GM18870 (cell line): ENCODE measurements around the gene TLE2.
"Not testable (repeated sequence)": the region's sequence is repeated elsewhere in the genome, so short reads cannot be mapped to it uniquely, and the experiment has no call there.

Experiments used
- ATAC-seq: cut with Tn5 transposase; IDR thresholded peaks from one replicate; pipeline ENCODE4 v1.9.1; 2021; ENCODE audit warnings: moderate library complexity; ENCODE audit not compliant: unreplicated experiment

The TLE2 gene

DNA sequence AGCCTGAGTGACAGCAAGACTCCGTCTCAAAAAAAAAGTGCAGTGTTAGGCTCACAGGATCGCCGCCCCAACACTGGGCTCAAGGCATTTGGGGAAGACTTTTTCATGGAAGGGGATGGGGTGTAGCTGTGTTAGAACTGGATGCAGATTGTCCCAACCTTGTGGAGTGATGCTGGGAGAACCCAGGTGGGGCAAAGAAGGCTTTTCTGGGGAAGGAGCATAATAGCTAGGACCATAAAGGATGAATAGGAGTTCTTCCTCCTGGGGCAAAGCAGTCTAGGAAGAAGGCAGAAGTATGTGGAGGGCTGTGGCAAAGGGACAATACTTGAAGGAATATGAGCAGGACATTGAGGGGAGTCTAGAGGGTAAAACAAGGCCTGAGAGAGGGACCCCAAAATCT is 40.5 kb downstream of the TLE2 start:
- ATAC-seq = no peak

DNA sequence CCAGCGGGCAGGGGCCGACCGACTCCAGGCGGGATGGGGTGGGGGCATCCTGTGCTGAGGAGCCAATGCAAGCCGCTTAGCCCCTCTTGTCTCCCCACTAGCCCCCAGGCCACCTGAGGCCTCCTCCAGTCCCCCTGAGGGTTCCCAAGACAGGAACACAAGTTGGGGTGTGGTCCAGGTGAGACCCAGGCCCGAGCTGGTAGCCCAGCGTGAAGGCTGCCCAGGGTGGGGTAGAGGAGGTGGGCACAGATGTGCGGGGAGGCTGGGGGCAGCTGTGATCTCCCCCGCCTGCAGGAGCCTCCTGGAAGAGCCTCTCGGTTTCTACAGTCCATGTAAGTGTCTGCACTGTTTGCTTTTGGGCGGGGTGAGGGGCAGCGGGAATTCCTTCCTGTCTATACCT is 41.3 kb downstream of the TLE2 start:
- no peak for ATAC-seq

DNA sequence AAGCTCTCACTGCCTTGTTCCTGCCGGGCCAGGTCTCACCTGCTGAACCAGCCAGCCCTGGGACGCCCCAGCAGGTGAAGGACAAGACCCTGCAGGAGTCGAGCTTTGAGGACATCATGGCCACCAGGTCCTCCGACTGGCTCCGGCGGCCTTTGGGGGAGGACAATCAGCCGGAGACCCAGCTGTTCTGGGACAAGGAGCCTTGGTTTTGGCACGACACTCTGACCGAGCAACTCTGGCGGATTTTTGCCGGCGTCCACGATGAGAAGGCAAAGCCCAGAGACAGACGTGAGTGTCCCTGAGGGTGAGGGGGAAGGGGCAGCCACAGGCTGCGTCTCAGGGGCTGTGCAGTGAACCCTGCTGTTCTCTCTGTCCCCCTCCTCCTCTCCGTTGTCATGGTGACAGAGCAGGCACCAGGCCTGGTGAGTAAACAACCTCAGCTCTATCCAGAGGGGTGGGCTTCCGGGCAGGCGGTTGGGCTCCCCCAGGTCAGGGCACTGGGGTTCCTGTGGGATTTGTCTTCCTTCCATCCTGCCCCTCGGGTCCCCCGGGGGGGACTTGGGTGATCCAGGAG is 42.0 kb downstream of the TLE2 start:
- no peak for ATAC-seq

DNA sequence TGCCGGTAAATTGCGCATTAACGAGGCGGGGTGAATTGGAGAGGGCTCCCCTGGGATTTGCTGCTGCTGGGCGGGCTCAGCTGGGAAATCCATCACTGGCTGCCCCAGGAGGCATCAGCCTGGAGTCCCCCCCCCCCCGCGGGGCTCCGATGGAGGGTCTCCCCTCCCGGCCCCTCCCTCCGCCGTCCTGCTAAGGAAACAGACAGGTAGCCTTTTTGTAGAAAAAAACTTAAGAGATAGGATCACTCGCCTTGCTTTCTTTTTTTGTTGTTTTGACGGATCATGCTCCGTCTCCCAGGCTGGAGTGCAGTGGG is 44.9 kb downstream of the TLE2 start:
- no peak for ATAC-seq

DNA sequence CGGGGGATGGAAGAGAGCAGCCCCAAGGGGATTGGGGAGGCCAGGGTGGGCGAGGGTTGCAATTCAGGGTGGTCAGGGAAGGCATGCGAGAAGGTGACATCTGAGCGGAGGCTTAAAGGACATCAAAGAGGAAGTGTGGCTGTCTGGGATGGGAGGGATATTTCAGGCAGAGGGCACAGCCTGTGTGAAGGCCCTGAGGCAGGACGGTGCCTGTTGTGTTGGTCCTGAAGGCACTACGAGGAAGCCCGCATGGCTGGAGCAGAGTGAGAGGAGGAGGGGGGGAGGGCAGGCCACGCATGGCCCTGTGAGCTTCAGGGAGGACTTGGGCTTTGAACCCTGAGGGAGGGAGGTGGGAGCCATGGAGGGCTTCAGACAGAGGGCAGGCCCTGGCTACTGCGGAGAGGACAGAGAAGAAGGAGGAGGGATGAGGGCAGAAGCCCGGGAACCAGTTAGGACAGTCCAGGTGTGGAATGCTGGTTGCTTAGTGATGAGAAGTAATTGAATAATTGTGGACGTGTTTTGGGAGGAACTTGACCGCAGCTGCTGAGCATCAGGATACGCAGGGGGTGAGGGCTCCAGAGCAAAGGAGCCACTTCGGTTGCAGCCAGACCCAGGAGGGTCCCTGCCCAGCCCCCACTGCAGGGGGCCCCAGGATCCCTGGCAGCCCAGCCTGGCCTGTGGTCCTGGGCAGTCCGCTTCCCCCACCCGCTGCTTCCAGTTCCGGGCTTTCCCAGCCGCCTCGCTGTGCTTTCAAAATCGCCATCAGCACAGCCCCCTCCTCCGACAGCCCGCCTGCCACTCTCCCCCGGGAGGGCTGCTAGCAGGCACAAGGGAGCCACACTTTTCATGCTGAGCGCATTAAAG is 45.5 kb downstream of the TLE2 start:
- ATAC-seq = no peak

DNA sequence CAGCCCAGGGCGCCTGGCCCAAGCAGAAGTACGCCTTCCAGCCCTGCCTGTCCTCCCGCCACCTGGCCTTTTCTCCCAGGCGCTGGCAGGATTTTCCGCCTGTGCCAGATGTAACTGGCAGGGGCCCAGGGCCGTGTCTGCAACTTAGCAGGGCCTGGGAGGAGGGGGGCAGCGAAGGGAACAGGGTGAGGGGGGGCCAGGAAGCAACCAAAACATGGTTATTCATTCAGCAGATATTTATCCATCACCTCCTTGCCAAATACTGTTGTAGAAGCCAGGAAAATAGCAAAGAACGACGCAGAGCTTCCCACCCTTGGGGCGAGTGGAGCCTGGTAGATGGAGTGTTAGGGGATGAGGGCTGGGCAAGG is 46.1 kb downstream of the TLE2 start:
- no peak for ATAC-seq

DNA sequence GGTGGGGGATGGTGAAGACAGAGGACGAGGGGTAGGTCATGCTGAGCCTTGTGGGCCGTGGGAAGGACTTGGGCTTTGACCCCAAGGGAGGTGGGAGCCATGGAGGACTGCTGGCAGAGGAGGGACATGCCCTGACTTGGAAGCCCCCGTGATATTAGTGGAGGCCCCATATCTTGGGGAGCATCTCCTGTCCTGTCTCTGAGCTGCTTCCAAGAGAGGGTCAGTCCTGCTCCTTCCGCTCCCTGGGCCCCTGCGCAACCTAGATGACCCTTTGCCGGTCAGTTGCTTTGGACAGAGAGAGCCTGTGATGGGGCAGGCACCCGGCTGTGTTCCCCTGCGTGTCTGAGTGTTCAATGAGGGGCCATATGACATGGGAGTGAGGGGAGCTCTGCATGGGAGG is 46.5 kb downstream of the TLE2 start:
- ATAC-seq = no peak

DNA sequence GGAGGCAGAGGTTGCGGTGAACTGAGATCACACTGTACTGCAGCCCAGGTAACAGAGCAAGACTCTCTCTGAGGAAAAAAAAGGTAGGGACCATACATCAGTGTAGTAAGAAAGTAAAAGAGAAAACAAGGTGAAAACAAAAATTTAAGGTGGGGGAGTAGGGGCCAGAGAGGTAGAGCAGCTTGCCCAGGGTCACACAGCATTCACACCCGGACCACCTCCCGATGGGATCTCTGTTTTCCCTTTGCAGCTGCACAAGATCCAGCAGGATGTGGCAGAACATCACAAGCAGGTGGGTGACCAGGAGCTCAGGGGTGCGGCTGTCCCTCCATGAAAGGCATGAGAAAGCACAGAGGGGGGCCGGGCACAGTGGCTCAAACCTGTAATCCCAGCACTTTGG is 47.2 kb downstream of the TLE2 start:
- no peak for ATAC-seq

DNA sequence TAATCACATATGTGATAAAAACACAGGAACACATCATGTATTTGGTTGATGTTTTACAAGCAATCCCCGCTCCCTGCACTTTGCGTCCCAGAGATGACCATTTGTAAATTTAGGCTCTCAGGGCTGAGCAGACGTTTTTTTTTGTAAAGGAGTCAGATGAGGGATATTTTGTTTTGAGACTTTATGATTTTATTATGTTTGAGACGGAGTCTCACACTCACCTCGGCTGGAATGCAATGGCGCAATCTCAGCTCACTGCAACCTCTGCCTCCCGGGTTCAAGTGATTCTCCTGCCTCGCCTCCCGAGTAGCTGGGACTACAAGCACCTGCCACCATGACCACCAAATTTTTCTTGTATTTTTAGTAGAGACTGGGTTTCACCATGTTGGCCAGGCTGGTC is 50.3 kb downstream of the TLE2 start:
- no peak for ATAC-seq

DNA sequence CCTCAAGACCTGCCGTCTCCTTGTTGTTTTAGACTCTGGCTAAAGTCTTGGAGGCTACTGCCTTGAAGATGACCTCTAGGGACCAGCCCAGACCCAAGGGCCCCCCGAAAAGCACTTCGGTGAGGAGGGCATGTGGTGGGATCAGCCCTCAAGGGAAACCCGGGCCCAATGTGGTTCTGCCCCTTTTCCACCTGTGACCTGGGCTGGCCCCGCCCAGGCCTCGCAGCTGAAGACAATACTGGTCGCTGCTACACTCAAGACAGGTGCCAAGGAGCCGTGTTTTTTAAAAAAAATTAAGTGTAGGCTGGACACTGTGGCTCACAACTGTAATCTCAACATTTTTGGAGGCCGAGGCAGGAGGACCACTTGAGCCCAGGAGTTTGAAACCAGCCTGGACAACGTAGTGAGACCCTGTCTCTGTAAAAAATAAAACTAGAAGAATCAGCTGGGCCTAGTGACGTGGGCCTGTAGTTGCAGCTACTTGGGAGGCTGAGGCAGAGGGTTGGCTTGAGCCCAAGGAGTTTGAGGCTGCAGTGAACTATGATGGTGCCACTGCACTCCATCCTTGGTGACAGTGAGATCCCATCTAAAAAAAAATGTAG is 50.8 kb downstream of the TLE2 start:
- no peak for ATAC-seq

DNA sequence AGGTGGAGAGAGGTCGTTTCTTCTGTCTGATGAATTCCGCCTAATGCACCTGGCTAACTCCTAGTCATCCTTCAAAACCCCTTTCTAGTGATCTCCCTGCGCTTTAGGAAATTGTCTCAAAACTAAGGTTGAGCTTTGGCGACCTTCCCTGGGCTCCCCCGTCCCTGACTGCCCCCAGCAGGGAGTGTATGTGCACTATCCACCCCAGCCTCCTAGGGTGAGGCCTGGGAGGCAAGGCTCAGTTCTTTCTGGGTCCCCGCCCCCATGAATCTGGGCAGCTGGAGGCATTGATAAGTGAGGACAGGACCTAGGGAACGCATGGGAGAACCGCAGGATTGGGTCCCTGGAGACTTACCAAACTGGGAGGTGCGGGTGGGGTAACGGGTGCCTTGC is 51.3 kb downstream of the TLE2 start:
- ATAC-seq = no peak

DNA sequence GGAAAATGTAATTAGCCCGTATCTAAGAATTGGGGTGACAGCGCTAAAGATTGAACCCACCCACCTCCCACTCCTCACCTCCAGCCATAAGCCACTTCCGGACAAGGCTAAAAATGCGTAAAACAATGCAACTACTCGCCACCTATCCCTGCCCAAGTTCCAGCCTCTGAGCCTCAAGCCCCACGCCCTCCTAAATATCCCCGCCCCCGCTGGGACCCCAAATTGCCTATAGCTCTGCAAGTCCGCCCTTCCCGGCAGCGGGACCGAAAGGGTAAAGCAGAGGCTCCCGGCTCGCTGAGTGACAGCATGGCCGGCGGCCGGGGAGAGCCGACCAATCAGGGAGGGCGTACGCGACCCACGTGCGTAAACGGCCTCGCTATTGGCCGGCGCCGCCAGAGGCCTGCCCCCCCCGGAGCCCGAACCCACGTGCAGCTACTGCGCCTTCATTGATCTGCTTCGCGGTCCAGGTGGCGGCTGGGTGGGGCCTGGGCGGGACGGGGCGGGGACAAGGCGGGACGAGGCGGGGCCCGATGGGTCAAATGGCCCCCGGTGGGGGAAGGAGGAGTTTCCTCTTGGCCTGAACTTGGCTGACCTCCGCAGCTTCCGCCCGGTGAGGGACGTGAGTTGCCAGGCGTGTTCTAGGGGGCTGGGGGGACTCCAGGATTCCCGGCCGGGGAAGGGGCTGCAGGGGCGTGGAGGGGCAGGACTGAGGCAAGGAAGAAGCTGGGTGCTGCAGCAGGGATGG is 51.9 kb downstream of the TLE2 start, which contains the start of gene TLE6:
TSS of gene TLE6 (plus strand) at position 564 of the 745 bp plus-strand sequence. CDS start 670 bp downstream, outside the sequence.
- ATAC-seq = peak; percentile 57

DNA sequence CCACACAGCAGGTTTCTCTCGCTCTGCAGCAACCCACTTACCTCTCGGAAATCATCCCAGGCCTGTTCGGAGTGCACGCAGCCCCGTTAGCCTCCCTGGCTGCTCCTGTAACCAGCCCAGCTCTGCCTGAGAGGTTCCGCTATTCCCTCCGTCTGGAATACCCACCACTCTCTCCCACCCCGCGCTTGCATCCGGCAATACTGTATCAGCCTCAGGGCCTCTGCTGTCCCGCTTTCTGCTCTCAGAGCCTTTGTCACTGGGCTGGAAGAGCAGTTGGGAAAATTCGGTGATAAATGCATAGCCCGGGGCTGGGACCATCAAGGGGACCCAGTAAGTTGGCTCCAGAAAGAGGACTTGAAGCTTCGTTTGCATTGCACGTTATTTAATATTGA is 52.5 kb downstream of the TLE2 start:
- no peak for ATAC-seq

DNA sequence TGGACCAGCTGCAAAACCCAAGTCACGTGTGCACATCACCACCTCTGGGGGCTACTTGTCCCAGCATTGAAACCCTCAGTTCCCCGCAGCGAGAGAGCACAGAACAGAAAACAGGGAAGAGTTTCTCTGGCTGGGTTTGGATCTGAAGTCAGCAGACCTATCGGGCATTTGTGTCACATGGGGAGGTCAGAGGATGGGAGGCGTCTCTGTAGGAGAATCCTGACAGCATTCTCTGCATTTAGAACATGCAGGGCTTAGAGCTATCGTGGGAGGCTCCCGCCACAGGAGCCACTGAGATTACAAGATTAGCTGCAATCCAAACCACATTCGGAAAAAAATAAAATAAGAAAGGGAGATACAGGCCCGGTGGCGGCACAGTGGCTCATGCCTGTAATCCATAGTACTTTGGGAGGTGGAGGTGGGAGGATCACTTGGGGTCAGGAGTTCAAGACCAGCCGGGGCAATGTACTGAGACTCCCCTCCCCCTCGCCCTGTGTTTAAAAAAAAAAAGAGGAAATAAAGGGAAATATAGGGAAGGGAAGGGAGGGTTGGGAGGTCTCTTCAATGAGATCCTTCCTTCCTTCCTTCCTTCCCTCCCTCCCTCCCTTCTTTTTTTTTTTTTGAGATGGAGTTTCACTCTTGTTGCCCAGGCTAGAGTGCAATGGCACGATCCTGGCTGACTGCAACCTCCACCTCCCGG is 54.6 kb downstream of the TLE2 start:
- ATAC-seq = no peak

DNA sequence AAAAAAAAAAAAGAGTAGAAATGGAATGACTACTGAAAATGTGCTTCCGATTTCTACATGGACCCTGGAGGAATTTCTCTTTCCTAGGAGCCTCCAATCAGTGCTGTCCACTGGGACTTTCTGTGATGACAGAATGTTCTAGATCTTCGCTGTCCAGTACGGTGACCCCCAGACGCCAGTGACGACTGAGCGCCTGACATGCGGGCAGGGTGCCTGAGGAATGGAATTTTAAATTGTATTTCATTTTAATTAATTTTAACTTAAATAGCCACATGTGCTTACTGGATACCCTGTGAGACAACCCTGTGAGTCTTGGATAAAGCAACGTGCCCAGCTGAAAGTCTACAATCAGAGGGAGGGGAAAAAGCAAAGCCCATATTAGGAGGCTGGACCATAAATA is 55.9 kb downstream of the TLE2 start:
- no peak for ATAC-seq

DNA sequence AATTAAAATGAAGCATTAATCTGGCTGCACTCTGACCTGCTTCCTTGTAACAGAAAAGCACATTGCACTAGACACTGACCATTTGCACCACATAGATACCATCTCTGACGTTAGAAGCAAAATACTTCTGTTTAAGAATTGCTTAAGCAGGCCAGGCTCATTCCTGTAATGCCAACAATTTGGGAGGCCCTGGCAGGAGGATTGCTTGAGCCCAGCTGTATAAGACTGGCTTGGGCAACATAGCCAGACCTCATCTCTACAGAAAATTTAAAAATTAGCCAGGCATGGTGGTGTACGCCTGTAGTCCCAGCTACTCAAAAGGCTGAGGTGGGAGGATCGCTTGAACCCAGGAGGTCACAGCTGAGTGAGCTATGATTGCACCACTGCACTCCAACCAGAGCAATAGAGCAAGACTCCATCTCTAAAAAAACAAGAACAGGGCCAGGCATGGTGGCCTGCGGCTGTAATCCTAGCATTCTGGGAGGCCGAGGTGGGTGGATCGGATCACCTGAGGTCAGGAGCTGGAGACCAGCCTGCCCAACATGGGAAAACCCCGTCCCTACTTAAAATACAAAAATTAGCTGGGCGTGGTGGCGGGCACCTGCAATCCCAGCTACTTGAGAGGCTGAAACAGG is 58.8 kb downstream of the TLE2 start:
- no peak for ATAC-seq

DNA sequence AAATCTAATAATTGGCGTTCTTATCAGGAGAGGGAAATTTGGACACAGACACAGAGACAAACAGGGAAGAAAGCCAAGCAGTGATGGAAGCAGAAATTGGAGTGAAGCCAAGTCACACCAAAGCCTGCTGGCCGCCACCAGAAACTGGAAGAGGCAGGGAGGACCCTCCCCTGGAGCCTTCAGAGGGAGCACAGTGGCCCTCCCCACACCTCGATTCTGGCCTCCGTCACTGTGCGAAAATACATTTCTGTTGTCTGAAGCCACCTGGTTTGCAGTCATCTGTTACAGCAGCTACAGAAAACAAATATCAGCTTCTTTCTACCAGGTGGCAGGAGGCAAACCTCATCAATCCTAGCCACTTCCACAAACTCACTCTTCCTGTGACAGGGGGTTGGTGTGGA is 60.0 kb downstream of the TLE2 start:
- ATAC-seq = no peak

DNA sequence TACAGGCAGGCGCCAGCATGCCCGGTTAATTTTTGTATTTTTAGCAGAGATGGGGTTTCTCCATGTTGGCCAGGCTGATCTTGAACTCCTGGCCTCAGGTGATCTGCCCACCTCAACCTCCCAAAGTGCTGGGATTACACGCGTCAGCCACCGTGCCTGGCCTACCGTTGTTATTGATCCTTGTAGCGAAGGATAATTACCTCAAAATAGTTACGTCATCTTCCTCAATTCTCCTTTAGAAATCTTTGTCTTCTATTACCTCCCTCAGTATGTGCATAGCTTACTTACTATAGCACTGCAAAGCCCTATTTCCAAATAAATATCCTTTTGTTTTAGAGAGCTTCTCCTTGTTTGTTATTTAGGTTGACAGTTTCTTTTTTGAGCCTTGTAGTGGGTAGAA is 61.1 kb downstream of the TLE2 start:
- ATAC-seq = no peak

DNA sequence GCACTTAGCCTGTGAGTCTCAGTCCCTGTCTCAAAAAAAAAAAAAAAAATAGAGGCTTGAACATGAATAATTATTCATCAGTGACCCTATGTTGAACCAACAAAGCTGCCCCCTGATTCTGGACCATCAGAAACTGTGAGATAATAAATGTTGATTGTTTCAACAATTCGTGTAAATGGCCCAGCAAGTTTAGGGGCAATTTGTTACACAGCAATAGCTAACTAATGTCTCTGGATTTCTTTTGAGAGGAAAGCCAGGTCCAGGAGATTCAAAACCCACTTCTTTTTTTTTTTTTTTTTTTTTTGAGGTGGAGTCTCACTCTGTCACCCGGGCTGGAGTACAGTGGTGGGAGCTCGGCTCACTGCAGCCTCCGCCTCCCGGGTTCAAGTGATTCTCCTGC is 64.2 kb downstream of the TLE2 start:
- ATAC-seq = no peak

DNA sequence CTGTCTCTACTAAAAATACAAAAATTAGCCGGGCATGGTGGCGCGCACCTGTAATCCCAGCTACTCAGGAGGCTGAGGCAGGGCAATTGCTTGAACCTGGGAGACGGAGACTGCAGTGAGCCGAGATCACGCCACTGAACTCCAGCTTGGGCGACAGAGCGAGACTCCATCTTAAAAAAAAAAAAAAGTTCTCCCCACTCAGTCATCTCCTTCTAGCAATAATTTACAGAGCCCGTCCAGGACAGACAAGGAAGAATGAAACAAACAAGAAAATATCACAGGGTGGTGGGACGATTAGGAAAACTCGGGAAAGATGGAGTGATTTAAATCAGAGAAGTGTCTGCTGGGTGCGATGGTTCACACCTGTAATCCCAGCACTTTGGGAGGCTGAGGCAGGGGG is 65.4 kb downstream of the TLE2 start:
- ATAC-seq = not testable (repeated sequence)

DNA sequence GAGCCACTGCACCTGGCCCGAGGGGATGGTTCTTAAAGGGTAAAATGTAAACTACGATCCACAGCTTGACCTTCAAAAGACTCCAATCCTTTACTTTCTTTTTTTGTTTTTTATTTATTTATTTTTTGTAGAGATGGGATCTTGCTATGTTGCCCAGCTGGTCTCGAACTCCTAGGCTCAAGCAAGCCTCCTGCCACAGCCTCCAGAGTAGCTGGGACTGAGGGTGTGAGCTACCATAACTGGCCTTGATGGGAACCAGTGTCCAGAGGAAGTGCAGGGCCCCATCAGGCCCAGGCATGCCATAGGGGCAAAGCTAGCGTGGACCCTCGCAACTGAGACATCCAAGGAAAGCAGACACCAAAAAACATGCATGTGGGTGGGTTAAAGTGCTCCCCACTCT is 66.0 kb downstream of the TLE2 start:
- no peak for ATAC-seq
